ENCODE results near the gene MYRFL.

Gene MYRFL

DNA sequence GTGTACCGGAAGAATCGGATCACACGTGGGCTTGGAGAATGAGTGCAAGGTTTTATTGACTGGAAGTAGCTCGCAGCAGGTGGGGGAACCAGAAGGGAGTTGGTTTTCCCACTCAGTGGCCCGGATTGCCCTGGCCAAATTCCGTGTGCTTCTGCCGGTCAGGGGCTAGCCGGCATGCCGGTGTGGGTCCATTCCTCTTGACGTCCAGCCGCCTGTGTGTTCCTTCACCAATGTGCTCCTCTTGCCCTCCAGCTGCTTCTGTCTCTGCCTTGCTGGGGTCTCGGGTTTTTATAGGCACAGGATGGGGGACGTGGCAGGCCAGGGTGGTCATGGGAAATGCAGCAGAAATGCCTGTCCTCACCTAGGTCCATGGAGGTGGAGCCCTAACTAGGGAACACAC is 11.0 kb downstream of the MYRFL start:
- H3K36me3 ChIP-seq (replicated peaks) = no peaks in the 10 kb centered on the region
- in situ Hi-C loops (cut with HindIII; ENCODE audit: low pct_ligation_motif_present, low sequenced_read_pairs) = no loop called here
- TF ChIP-seq, protein P1, sequence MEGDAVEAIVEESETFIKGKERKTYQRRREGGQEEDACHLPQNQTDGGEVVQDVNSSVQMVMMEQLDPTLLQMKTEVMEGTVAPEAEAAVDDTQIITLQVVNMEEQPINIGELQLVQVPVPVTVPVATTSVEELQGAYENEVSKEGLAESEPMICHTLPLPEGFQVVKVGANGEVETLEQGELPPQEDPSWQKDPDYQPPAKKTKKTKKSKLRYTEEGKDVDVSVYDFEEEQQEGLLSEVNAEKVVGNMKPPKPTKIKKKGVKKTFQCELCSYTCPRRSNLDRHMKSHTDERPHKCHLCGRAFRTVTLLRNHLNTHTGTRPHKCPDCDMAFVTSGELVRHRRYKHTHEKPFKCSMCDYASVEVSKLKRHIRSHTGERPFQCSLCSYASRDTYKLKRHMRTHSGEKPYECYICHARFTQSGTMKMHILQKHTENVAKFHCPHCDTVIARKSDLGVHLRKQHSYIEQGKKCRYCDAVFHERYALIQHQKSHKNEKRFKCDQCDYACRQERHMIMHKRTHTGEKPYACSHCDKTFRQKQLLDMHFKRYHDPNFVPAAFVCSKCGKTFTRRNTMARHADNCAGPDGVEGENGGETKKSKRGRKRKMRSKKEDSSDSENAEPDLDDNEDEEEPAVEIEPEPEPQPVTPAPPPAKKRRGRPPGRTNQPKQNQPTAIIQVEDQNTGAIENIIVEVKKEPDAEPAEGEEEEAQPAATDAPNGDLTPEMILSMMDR (IDR thresholded peaks at IDR 0.05; ENCODE audit: low read depth, low read length, missing control alignments) = no peak
- no peak for DNase-seq
- no peak overlapping the region for H3K27ac ChIP-seq
- no peak overlapping the region for H3K4me3 ChIP-seq (ENCODE audit: low read depth, low read length)
- no peaks in the 10 kb centered on the region for H3K27me3 ChIP-seq (replicated peaks)

DNA sequence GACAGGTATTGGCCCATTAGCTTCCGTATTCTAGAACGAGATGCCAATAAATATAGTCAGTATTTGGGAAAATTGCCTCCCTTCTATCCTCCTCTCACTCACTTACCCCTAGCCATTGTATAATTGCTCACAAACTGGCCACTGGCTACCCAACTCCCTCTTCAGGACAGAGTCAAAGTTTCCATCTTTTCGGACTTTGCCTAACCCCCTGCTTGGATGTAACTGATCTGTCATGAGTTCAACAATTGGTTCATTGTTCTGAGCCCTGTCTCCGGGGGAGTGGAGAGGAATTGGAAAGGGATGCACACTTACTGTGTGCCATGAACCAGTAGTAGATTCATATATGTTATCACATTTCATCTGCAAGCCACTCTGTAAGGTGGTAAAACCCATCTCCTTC is 12.2 kb downstream of the MYRFL start:
- in situ Hi-C loops (cut with HindIII; ENCODE audit: low pct_ligation_motif_present, low sequenced_read_pairs) = no loop called here
- H3K36me3 ChIP-seq (replicated peaks) = no peaks in the 10 kb centered on the region
- H3K4me3 ChIP-seq (ENCODE audit: low read depth, low read length) = no peak overlapping the region
- H3K27me3 ChIP-seq (replicated peaks) = no peaks in the 10 kb centered on the region
- DNase-seq = no peak
- TF ChIP-seq, protein P1 (IDR thresholded peaks at IDR 0.05; ENCODE audit: low read depth, low read length, missing control alignments) = no peak
- no peak overlapping the region for H3K27ac ChIP-seq

DNA sequence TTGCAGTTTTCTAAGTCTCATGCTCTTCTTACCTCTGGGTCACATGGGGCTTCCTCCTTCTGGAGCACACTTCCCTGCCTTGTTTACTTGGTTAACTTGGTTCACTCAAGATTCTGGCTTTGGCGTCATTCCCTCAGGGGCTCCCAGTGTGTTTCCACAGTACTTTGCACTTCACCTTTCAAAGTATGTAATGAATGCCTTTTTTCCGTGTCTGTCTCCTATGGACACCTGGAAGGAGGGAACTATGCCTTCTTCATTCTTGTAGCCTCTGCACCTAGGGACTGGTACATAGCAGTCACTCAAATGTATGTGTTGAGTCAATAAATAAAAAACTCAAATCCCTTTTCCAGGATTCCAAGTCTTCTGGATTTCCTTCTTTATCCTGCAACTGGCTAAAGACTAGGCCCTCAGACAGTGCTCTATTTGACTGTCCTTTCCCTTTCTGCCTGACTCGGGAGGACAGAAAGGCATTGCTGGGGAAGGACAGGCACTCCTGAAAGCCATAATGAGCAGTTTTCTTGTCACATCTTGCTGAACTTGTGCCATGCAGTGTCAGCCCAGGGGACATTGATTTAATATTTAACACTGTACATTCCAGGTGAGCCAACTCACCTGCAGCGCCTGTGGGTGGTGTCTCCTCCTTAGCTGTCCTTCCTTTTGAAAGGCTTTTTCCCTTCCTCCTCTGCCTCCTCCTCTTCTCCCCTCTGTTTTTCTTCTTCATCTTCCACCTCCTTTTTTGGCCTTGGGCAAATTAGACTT is 12.8 kb downstream of the MYRFL start:
- DNase-seq = no peak
- TF ChIP-seq, protein P1 (IDR thresholded peaks at IDR 0.05; ENCODE audit: low read depth, low read length, missing control alignments) = no peak
- no peaks in the 10 kb centered on the region for H3K27me3 ChIP-seq (replicated peaks)
- H3K4me3 ChIP-seq (ENCODE audit: low read depth, low read length) = no peak overlapping the region
- H3K36me3 ChIP-seq (replicated peaks) = no peaks in the 10 kb centered on the region
- in situ Hi-C loops (cut with HindIII; ENCODE audit: low pct_ligation_motif_present, low sequenced_read_pairs) = no loop called here
- no peak overlapping the region for H3K27ac ChIP-seq

DNA sequence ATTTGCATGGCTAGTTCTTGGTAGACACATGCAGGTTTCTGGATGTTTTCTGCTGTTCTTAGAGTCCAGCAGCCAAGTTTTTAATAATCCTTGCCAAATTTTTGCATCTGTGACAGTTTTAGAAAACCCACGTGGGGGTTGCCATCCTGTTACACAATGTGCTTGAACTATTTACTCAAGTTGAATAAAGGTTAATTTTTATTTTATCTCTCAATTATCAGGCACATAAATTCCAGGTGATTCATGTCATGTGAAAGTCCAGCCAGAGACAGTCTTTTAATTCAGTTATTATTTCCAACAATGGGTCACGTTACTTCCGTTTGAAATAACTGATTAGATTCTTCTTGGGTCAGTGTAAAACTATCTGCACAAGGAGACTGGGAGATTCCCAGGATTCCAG is 15.7 kb downstream of the MYRFL start:
- no peaks in the 10 kb centered on the region for H3K27me3 ChIP-seq (replicated peaks)
- H3K4me3 ChIP-seq (ENCODE audit: low read depth, low read length) = no peak overlapping the region
- in situ Hi-C loops (cut with HindIII; ENCODE audit: low pct_ligation_motif_present, low sequenced_read_pairs) = no loop called here
- TF ChIP-seq, protein P1 (IDR thresholded peaks at IDR 0.05; ENCODE audit: low read depth, low read length, missing control alignments) = no peak
- no peak overlapping the region for H3K27ac ChIP-seq
- no peak for DNase-seq
- no peaks in the 10 kb centered on the region for H3K36me3 ChIP-seq (replicated peaks)

DNA sequence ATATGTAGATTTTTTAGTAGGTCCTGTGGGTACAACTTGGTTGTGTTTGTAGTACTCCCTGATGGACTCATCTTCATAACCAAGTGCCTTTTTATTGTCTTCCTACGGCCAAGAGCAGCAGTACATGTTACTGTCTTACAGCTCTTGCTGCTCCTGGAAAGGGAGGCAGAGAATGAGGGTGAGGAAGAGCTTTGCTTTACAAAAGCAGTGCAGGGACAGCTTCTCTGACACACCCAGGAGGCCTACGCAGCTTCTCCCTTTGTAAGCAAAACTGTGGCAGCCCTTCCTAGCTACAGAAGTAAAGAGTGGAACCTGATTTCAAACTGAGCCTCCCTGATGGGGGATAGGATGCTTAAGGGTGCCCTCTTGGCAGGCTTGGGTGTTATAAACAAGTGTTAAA is 18.6 kb downstream of the MYRFL start:
- in situ Hi-C loops (cut with HindIII; ENCODE audit: low pct_ligation_motif_present, low sequenced_read_pairs) = no loop called here
- H3K4me3 ChIP-seq (ENCODE audit: low read depth, low read length) = no peak overlapping the region
- TF ChIP-seq, protein P1 (IDR thresholded peaks at IDR 0.05; ENCODE audit: low read depth, low read length, missing control alignments) = no peak
- H3K27ac ChIP-seq = no peak overlapping the region
- DNase-seq = no peak
- H3K27me3 ChIP-seq (replicated peaks) = no peaks in the 10 kb centered on the region
- no peaks in the 10 kb centered on the region for H3K36me3 ChIP-seq (replicated peaks)

DNA sequence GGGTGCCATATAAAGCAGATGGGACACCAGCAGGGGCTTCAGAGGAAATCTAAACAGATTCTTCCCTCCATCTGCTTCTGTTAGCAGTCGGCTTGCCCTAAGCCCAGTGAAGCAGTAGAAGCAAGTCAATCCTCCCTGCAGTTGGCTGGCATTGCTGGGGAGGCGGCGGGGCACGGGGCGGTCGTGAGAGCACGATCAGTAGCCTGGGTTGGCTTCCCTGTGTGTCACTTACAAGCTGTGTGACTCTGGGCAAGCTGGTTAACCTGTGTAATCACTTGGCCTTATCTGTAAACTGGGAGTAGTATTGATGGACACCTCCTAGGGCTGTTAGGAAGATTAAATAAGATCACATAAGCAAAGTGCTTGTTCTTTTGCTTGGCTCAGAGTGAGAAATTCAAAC is 19.4 kb downstream of the MYRFL start:
- H3K27me3 ChIP-seq (replicated peaks) = no peaks in the 10 kb centered on the region
- in situ Hi-C loops (cut with HindIII; ENCODE audit: low pct_ligation_motif_present, low sequenced_read_pairs) = no loop called here
- TF ChIP-seq, protein P1 (IDR thresholded peaks at IDR 0.05; ENCODE audit: low read depth, low read length, missing control alignments) = no peak

More for the DNA sequence above, 19.4 kb downstream of the MYRFL start:
- H3K36me3 ChIP-seq (replicated peaks) = no peaks in the 10 kb centered on the region
- no peak for DNase-seq
- H3K4me3 ChIP-seq (ENCODE audit: low read depth, low read length) = no peak overlapping the region
- H3K27ac ChIP-seq = no peak overlapping the region
